ENCODE data around the gene BCAS3.

DNA sequence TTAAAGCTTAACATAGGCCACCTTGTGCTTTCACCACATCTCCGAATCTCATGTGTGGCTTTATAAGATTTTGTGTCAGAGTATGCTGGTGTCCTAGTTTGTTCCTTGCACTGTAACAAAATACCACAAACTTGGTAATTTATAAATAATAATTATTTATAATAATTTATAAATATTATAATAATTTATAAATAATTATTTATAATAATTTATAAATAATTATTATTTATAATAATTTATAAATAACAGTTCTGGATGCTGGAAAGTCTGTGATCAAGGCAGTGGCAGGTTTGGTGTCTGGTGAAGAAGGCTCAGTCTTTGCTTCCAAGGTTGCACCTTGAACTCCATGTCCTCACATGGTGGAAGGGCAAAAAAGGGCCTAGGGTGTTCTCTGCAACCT, 147.7 kb downstream of the BCAS3 start:
- TF ChIP-seq, protein P1, sequence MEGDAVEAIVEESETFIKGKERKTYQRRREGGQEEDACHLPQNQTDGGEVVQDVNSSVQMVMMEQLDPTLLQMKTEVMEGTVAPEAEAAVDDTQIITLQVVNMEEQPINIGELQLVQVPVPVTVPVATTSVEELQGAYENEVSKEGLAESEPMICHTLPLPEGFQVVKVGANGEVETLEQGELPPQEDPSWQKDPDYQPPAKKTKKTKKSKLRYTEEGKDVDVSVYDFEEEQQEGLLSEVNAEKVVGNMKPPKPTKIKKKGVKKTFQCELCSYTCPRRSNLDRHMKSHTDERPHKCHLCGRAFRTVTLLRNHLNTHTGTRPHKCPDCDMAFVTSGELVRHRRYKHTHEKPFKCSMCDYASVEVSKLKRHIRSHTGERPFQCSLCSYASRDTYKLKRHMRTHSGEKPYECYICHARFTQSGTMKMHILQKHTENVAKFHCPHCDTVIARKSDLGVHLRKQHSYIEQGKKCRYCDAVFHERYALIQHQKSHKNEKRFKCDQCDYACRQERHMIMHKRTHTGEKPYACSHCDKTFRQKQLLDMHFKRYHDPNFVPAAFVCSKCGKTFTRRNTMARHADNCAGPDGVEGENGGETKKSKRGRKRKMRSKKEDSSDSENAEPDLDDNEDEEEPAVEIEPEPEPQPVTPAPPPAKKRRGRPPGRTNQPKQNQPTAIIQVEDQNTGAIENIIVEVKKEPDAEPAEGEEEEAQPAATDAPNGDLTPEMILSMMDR (IDR thresholded peaks at IDR 0.05; ENCODE audit: low read depth, low read length) = no peak
- no peak for TF ChIP-seq EZH2phosphoT487 (IDR thresholded peaks at IDR 0.05; ENCODE audit: low read depth)

Measured in OCI-LY3 (cell line).